ENCODE measurements around the gene ERFE.
"Not testable (repeated sequence)": the region's sequence is repeated elsewhere in the genome, so short reads cannot be mapped to it uniquely, and the experiment has no call there.

Gene ERFE

GRCh38 chr2:238168196-238169047, 9.7 kb downstream of the ERFE start:
- no peak for DNase-seq (ENCODE audit: low read depth in 2 of 2)

GRCh38 chr2:238169048-238169707, 10.4 kb downstream of the ERFE start:
- DNase-seq (ENCODE audit: low read depth in 2 of 2) = no peak

- DNase-seq (ENCODE audit: low read depth in 2 of 2) = no peak
Measured at GRCh38 chr2:238169708-238170251, 11.0 kb downstream of the ERFE start.

DNA sequence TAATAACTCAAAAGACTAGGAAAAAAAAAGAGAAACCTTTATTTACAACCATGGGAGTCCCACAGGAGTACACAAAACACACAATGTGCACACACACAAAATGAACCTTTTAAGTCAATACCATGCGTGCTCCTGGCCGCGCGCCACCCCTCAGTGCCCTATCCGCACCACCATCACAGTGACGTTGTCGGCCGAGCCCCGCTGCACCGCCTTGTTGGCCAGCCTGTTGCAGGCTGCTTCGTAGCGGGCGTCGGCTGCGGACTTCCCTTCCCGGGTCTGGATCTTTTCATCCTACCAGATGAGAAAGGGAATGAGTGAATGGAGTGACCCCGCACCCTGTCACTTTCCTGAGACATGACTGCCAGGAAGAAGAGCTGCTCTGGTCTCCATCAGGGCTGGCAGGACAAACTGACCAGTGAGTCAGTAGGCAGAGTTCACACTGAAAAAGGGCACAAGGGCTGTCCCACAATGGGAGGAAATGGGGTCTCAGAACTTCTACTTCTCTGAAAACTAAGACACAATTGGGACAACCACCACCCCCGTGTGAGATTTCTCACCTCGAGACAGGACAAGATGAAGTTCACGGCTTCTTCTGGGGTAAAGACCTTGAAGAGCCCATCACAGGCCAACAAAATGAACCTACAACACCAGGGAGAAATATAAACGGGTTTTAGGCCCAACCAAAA, 11.8 kb downstream of the ERFE start:
- no peak for DNase-seq (ENCODE audit: low read depth in 2 of 2)

- not testable (repeated sequence) for DNase-seq (ENCODE audit: low read depth in 2 of 2)
Measured at GRCh38 chr2:238171072-238171431, 12.3 kb downstream of the ERFE start.

GRCh38 chr2:238171575-238172187, 12.9 kb downstream of the ERFE start:
- no peak for DNase-seq (ENCODE audit: low read depth in 2 of 2)

DNA sequence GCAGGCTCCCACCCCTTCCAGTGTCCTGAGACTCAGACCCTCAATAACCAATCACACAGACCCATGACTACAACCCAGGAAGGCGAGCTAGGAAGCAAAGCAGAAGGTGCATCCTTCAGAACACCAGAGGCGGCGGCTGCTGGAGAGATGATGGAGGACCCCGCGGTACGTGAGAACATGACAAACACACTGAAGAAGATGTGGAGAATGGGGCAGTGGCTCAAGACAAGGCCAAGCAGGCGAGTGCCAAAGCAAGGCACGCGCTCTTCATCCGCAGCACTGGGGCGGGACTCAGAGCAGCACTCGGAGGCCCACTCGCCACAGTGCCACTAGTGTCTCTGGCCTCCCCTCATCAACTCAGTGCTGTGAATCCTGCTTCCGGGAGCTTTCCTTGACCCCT, 13.7 kb downstream of the ERFE start:
- DNase-seq (ENCODE audit: low read depth in 2 of 2) = no peak

DNA sequence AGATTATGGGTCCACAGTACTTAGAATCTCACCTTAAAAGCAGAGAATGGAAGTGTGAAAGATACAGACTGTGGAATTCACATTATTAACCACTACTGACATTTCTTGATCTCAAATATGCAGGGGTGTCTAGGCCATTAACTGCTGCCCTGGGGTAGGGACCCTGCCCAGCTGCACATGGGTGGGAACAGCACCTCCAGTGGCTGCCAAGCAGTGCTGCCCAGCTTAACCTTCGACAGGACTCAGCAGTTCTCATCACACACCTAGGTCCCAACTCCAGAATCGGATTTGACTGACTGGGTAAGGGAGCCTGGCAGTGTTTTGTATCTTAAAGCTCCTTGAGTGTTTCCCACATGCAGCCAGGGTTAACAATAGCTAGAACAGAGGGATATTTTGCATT, 14.9 kb downstream of the ERFE start:
- DNase-seq (ENCODE audit: low read depth in 2 of 2) = no peak

GRCh38 chr2:238174291-238174690, 15.5 kb downstream of the ERFE start:
- no peak for DNase-seq (ENCODE audit: low read depth in 2 of 2)

- DNase-seq (ENCODE audit: low read depth in 2 of 2) = no peak
Measured at GRCh38 chr2:238174701-238175100, 15.9 kb downstream of the ERFE start.

- DNase-seq (ENCODE audit: low read depth in 2 of 2) = no peak
Measured at GRCh38 chr2:238176613-238177012, 17.8 kb downstream of the ERFE start.

DNA sequence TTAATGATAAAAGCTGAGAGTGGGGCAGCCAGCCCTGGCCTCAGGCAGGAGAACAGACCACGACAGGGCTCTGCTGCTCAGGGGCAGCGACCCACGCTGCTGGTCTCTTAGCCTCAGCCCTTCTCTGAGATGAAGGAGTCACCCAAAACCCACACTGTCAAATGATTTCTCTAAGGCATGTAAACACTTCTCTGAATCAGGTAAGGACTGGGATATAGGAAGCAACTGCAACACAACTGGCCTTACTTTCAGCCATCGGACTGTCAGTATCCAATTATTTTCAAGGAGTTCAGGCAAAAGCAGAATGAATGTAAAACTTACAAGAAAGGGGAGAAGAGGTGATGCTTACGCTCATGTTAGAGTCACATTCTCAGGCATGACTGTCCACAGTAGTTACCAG, 21.8 kb downstream of the ERFE start:
- DNase-seq (ENCODE audit: low read depth in 2 of 2) = no peak

GRCh38 chr2:238182362-238182761, 23.6 kb downstream of the ERFE start:
- no peak for DNase-seq (ENCODE audit: low read depth in 2 of 2)

DNA sequence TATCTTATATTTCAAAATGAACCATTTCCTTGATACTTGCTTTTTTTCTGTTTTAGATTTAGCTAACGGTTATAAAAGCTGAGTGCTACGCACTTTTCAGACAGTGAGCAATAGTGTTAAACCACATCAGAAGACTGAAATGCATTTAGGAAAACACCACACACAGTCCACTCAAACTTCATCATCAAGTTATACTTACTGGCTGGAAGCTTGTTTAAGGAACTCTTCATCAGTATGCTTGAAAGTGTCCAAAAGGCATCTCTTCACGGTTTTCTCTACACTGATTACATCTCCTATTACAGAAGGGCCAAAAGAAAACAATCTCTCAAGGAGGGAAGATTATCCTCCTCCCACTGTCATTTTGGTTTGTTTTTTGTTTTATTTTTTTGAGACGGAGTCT, 25.1 kb downstream of the ERFE start:
- no peak for DNase-seq (ENCODE audit: low read depth in 2 of 2)

- DNase-seq (ENCODE audit: low read depth in 2 of 2) = no peak
Measured at GRCh38 chr2:238187618-238188548, 29.1 kb downstream of the ERFE start.

GRCh38 chr2:238190445-238190844, 31.7 kb downstream of the ERFE start:
- DNase-seq (ENCODE audit: low read depth in 2 of 2) = no peak

- DNase-seq (ENCODE audit: low read depth in 2 of 2) = no peak
Measured at GRCh38 chr2:238202326-238203093, 43.7 kb downstream of the ERFE start.

DNA sequence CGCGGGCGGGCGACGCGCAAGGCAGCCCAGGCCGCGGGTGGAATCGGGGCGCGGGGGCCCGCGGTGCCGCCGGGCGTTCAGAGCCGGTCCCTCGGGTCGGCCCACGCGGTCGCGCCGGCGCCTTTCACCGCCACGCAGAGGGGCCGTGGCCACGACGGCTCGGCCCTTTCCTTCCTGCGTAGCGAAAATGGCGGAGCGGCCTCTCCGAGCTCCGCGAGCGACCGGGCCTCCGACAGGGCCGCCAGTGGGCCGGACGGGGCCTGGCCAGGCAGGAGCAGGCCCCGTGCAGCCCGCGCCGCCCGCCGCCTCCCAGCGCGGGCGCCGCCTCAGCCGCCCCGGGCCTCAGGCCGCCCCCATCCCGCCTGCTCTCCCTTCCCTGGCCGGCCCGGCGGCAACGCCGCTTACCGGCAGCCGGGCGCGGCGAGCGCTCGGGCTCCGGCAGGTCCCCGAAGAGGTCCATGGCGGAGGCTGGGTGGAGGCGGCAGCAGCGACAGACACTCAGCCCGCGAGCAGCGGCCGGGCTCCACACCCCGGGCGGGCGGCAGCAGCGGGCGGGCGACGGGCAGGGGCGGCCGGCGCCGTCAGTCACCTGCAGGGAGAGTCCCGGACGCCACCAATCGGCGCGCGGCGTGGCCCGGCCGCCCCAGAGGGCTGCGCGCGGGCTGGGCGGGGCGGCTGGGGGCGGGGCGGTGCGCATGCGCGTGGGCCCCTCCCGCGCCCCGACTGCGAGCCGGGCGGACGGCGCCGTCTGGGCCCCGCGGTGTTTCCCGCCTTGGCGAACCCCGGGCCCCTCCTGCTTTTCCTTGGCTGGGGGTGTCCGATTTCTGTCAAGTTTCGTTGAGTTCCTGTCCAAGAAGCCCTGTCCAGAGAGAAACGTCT, 44.6 kb downstream of the ERFE start, which contains the start of gene ILKAP:
TSS of gene ILKAP (minus strand) at position 602 of the 879 bp plus-strand sequence. CDS start at position 460, 142 bp downstream.
- peak; percentile 80 to 84 for DNase-seq (ENCODE audit: low read depth in 2 of 2)
